G401 (cell line): ENCODE results near the gene PFDN5. TPM values are rescaled to one million over a fixed set of nuclear protein-coding genes. Genes with fewer than 3 reads are reported as not detected.

Experiments used
- DNase-seq: peaks from one replicate; pipeline ENCODE4 v3.0.0-alpha.2; 2015; ENCODE audit warnings: low spot score
- in situ Hi-C: cut with HindIII; loops from 2 replicates; pipeline ENCODE4 v1.10.0; 2016; ENCODE audit warnings: low sequenced_read_pairs, mixed read lengths
- total RNA-seq: library from RNA; depleted of rRNA; stranded (reverse); fragments of >200 nt; shearing (Covaris generic); gene quantifications from 2 replicates; pipeline ENCODE4 v1.2.3, GENCODE V29; 2014; rRNA removed

Gene PFDN5
- total RNA-seq, 1 experiment from 2014 or later, result 302 TPM

DNA sequence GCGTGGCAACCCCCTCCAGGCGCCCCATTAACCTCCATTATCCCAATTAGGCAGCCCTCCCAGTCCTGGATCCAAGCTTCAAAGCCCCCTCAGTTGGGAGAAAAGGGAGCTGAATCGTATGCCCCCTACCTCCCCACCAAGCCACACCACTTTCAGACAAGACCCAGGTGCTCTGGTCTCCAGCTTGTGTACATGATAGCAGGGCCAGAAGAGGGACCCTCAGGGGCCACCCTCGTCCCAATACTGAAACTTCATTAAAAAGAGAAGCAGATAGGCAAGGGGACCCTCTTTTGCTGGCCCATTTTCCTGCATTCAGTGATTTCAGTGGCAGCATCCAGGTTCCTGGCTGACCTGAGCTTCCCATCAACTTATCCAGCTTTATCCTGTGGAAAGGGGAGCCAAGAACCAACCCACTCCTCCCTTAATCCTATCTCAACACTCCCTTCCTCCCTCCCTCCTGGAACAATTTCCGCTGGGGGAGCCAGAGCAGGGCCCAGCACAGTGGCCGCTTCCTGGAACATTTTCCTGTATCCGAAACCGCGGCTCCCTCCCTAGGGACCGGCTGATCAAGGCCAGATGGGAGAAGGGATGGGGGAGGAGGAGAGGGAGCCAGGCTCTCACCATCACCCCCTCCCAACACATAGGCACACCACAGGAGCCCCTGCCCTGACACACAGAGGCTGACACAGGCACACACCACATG is 50.3 kb downstream of the PFDN5 start:
- DNase-seq, result no peak
- in situ Hi-C loops, result no loop called here

DNA sequence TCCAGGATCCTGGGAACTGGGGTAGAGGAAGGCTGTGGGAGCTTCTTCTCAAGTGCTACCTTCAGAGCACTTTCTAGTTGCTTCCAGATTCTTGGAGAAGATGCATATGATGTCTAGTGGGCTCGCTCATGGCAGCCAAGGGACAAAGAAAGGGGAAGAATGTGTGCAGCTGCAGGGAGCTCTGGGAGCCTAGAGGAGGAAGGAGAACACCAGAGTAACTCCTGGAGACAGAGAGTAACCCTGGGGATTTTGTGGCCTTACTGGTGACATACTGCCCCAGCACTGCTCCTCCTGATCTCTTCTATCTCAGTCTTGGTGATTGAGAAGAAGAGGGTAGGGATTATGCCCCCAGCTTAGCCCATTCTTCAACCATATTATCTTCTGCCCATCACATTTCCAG is 51.1 kb downstream of the PFDN5 start:
- in situ Hi-C loops, result no loop called here
- DNase-seq, result no peak

DNA sequence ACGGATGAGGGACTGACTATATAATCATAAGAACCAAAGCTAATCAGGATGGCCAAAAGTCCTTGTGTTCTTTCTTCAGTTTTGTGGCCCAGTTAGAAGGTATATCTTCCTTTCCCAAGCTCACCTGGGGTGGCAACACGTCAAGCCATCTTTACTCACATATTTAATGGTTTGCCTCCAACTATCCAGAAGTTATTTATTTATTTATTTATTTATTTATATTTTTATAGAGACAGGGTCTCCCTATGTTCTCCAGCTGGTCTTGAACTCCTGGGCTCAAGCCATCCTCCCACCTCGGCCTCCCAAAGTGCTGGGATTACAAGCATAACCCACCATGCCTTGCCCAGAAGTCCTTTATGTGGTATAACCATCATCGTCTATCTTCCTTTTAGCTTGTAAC is 52.6 kb downstream of the PFDN5 start:
- in situ Hi-C loops, result no loop called here
- DNase-seq, result no peak

Other genes starting within 250 kb of the PFDN5 start
- 13.7 and 21.0 TPM in 2 replicates for gene TNS2, start 245.5 kb upstream of the PFDN5 start, total RNA-seq
- gene SPRYD3, start 216.2 kb upstream of the PFDN5 start, total RNA-seq, result 16.7 and 21.4 TPM in 2 replicates
- 29.3 and 50.2 TPM in 2 replicates for gene IGFBP6, start 197.9 kb upstream of the PFDN5 start, total RNA-seq
- not detected in 2 replicates for gene SOAT2, start 192.1 kb upstream of the PFDN5 start, total RNA-seq
- 12.1 and 19.4 TPM in 2 replicates for gene ZNF740, start 114.8 kb upstream of the PFDN5 start, total RNA-seq
- 2.0 and 7.2 TPM in 2 replicates for gene CSAD, start 114.6 kb upstream of the PFDN5 start, total RNA-seq
- gene ITGB7, start 88.3 kb upstream of the PFDN5 start, total RNA-seq, result 0.41 and 0.49 TPM in 2 replicates
- gene RARG, start 63.3 kb upstream of the PFDN5 start, total RNA-seq, result 48.6 and 58.9 TPM in 2 replicates
- 21.8 and 23.1 TPM in 2 replicates for gene ESPL1, start 27.2 kb upstream of the PFDN5 start, total RNA-seq
- gene MYG1, start 4.2 kb downstream of the PFDN5 start, total RNA-seq, result 43.8 and 43.9 TPM in 2 replicates
- gene AAAS, start 26.1 kb downstream of the PFDN5 start, total RNA-seq, result 103 and 105 TPM in 2 replicates
- 0.41 TPM in 1 of 2 replicates, not detected in the other for gene SP7, start 40.8 kb downstream of the PFDN5 start, total RNA-seq
- 26.6 and 40.0 TPM in 2 replicates for gene SP1, start 84.6 kb downstream of the PFDN5 start, total RNA-seq
- not detected in 2 replicates for gene AMHR2, start 128.3 kb downstream of the PFDN5 start, total RNA-seq
- gene PRR13, start 146.2 kb downstream of the PFDN5 start, total RNA-seq, result 83.1 and 127 TPM in 2 replicates
- gene PCBP2, start 156.6 kb downstream of the PFDN5 start, total RNA-seq, result 144 and 145 TPM in 2 replicates
- gene MAP3K12, start 203.9 kb downstream of the PFDN5 start, total RNA-seq, result 29.5 and 32.8 TPM in 2 replicates
- gene TARBP2, start 205.7 kb downstream of the PFDN5 start, total RNA-seq, result 117 and 119 TPM in 2 replicates
- gene NPFF, start 211.9 kb downstream of the PFDN5 start, total RNA-seq, result 10.7 TPM in 1 of 2 replicates, not detected in the other